Neural cell (in vitro differentiated cells): ENCODE results near the gene IRF4.

Source experiments
- CTCF ChIP-seq: fragments of 450-650 bp; IDR thresholded peaks from 2 replicates; pipeline ENCODE4 v1.5.1; 2014; ENCODE audit warnings: antibody characterized with exemption, mild to moderate bottlenecking, moderate library complexity; ENCODE audit not compliant: poor library complexity, severe bottlenecking
- EP300 ChIP-seq: fragments of 450-650 bp; conservative IDR thresholded peaks from 2 replicates; pipeline ENCODE4 v1.6.1; 2014; ENCODE audit warnings: antibody characterized with exemption, mild to moderate bottlenecking, moderate library complexity; ENCODE audit not compliant: poor library complexity, severe bottlenecking
- EZH2 ChIP-seq: fragments of 200-600, 300-800 bp; shearing (Covaris generic), sonication (generic); IDR thresholded peaks from 2 replicates; pipeline ENCODE4 v1.6.1; 2014; ENCODE audit warnings: antibody characterized with exemption, low read length, borderline replicate concordance, mild to moderate bottlenecking; ENCODE audit not compliant: insufficient read depth, poor library complexity, severe bottlenecking
- POLR2AphosphoS5 ChIP-seq: IDR thresholded peaks from 2 replicates; pipeline ENCODE4 v1.6.1; 2012
- RAD21 ChIP-seq: fragments of 450-650 bp; conservative IDR thresholded peaks from 2 replicates; pipeline ENCODE4 v1.6.1; 2014; ENCODE audit warnings: antibody characterized with exemption, mild to moderate bottlenecking, moderate library complexity
- REST ChIP-seq: IDR thresholded peaks from 2 replicates; pipeline ENCODE4 v1.6.1; 2012; ENCODE audit warnings: borderline replicate concordance
- SMC3 ChIP-seq: fragments of 450-650 bp; conservative IDR thresholded peaks from 2 replicates; pipeline ENCODE4 v1.6.1; 2014; ENCODE audit warnings: antibody characterized with exemption, mild to moderate bottlenecking, moderate library complexity; ENCODE audit not compliant: poor library complexity
- TAF1 ChIP-seq: IDR thresholded peaks from 2 replicates; pipeline ENCODE4 v1.6.1; 2012; ENCODE audit warnings: low read depth

- no peak for TF ChIP-seq EZH2
- no peak for TF ChIP-seq CTCF
- TF ChIP-seq POLR2AphosphoS5: no peak
- TF ChIP-seq RAD21: no peak
- TF ChIP-seq TAF1: no peak
- no peak for TF ChIP-seq EP300
- TF ChIP-seq SMC3: no peak
- TF ChIP-seq REST: no peak
These were observed 6.1 kb downstream of the IRF4 start for GRCh38 chr6:397604-398003.
